NCI-H748 treated with DMSO at 0.1 percent for 48 hours (cell line): ENCODE measurements around the gene SPIRE1.
A peak's percentile ranks its signal among the peaks of the same experiment; 100 is the strongest.

ENCODE experiments used
- DNase-seq: peaks from one replicate; lab custom pipeline; 2025; lab: John Stamatoyannopoulos, UW

The SPIRE1 gene

DNA sequence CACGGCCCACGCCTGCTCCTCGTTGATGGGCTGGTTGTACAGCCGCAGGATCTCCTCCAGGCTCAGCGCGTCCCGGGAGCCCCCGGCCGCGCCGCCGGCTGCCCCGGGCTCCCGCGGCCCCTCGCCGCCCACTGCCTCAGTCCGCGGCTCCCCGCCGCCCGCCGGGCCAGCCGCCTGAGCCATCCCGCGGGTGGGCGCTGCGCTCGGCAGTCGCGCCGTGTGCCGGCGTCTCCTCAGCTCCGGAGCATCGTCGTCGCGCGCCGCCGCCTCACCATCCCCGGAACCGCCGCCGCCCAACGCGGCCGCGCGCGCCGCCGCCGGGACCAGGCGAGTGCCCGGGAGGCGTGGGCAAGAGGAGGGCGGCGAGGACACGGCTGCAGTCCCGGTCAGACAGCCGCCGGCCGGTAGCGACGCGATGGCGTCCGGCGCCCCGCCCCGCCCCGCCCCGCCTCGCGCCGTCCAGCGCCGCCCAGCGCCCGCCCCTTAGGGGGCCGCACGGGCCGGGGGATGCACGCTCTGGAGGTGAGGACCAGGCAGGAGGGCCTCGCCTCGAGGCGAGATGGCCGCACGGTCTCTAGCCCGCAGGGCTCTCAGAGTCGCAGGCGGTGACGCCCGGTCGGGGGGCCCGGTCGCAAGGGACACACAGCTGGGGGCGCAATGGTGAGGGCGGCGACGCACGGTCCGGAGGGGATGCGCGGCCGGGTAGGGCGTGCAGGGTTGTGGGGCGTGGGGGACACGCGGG is at the start of gene SPIRE1:
Gene SPIRE1 (minus strand): TSS at position 424 of the 742 bp plus-strand sequence. CDS start 241 bp downstream, at position 183.
- peak; percentile 60 for DNase-seq

DNA sequence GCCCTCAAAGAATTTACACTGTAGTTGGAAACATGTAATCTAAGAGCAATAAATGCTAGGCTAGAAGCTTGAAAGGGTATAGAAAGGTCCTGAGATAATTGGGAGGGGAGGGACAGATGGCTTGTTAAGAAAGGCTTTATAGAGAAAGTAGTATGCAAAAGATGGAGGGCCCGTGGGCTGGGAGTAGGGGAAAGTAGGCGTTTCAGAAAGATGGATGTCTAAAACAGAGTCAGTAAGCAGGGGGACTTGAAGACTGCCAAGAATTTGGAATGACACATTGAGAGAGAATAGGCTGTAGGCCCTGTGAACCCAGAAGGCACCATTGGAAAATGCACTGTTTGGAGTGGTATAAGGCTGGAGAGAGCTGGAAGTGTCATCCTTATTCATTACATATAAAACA is 45.8 kb upstream of the SPIRE1 start:
- DNase-seq, result peak; percentile 25

- peak; percentile 55 for DNase-seq
Observed at GRCh38 chr18:12703096-12703567, 45.2 kb upstream of the SPIRE1 start.

DNA sequence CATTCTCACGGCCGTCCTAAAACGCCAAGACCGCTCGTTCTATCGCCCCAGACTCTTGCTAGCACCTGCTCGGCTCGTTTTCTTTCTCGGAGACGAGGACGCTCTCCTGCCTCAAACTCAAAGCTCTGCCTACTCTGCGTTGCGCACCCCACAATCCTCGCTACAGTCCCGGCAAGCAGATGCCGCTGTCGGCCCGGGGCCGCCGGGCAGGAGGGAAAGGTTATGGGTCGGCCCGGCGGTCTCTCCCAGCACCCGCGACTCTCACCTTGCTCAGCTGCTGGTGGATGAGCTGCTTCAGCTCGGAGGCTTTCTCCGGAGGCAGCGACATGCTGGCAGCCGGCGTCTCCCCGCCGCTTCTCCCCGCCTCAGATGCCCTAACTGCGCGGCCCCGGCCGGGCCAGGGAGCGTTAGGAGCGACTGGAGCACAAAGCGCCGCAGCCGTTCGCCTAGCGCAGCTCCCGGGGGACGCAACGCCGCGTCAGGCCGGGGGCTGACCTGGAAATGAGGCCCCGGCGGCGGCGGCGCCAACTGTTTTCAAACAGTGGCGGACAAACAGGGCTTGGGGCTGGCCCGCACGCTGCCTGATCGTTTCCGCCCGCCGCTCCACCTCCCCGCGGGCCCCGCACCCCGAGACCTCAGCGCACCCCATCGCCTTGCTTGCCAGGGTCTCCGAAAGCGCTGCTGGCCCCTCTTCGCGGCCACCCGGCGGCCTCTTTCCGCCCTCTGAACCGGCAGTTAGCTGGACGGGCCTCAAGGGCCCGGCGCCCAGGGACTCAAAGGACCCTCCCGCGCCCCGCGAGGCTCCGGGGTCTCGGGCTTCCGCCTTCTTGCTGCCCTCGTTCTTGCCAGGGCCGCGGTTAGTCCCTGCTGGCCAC is 44.6 kb upstream of the SPIRE1 start, which contains the start of the genes CEP76 and PSMG2:
Gene CEP76 (minus strand): TSS at position 503 of the 875 bp plus-strand sequence. CDS start 175 bp downstream, at position 328.
Gene PSMG2 (plus strand): TSS at position 822 of the 875 bp plus-strand sequence. CDS start 66 bp downstream, outside the sequence.
- DNase-seq, result peak; percentile 64

DNA sequence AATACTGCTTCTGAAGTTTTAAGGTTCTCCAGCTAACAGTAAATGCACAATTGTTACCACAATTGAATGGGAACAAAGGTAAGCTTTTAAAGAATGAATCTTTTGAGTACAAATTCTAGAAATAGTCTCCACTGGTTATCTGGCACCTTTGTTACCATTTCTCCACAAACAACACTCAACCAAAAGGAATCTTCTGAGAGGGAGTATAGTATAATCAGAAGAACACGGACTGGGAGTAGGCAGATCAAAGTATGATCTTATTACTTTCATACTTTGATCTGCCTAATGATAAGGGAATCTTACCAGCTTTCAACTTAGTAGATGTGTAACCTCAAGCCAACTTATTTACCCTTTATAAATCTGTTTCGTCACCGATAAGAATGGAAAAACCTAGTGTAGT is 43.3 kb upstream of the SPIRE1 start:
- DNase-seq, result no peak

GRCh38 chr18:12699747-12700146 is 41.8 kb upstream of the SPIRE1 start:
- DNase-seq, result peak; percentile 38

GRCh38 chr18:12694032-12694431 is 36.1 kb upstream of the SPIRE1 start:
- no peak for DNase-seq

DNA sequence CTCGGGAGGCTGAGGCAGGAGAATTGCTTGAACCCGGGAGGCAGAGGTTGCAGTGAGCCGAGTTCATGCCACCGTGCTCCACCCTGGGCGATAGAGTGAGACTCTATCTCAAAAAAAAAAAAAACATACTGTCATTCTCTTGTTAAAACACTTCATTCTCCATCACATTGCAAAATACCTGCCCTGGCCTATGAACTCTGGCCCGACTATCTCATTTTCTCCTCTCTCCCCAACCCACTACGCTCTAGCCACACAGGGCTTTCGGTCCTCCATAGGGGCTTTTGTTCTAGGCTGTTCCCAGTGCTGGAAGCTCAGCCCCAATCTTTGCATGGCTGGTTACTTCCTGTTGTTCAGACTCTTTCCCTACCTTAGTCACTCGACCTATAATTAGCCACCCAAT is 34.3 kb upstream of the SPIRE1 start:
- DNase-seq, result no peak

DNA sequence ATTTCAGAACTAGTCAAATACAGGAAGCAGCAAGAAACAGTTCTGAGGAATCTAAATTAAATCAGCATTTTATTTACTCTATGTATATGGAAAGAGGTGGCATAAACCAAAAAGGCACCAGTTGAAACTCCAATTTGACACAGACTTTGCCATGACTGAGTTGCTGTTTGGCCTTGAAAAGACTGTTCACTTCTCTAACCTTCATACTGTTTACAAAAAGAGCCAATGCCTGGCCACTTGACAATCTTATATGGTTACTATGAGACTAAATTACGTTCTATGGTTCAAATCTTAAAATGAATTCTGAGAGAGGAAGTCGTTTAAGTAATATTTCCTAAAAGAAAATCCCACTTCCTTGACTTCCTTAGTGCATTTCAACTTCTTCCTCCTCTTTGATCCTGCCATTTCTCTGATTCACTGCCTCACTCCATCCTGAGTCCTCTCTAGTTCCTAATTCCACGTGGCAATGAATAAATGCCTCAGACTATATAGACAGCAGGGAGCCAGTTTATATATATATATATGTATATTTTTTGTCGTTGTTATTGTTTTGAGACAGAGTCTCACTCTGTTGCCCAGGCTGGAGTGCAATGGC is 31.4 kb upstream of the SPIRE1 start:
- no peak for DNase-seq

- no peak for DNase-seq
Observed at GRCh38 chr18:12686100-12686499, 28.2 kb upstream of the SPIRE1 start.

GRCh38 chr18:12679183-12679786 is 21.4 kb upstream of the SPIRE1 start:
- DNase-seq, result no peak

DNA sequence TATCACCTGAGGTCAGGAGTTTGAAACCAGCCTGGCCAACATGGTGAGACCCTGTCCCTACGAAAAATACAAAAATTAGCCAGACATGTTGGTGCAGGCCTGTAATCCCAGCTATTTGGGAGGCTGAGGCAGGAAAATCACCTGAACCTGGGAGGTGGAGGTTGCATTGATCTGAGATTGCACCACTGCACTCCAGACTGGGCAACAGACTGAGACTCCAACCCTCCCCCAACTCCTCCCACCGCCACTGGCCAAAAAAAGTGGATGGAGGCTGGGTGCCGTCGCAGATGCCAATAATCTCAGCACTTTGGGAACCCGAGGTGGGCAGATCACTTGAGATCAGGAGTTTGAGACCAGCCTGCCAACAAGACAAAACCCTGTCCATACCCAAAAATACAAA is 10.1 kb upstream of the SPIRE1 start:
- no peak for DNase-seq

DNA sequence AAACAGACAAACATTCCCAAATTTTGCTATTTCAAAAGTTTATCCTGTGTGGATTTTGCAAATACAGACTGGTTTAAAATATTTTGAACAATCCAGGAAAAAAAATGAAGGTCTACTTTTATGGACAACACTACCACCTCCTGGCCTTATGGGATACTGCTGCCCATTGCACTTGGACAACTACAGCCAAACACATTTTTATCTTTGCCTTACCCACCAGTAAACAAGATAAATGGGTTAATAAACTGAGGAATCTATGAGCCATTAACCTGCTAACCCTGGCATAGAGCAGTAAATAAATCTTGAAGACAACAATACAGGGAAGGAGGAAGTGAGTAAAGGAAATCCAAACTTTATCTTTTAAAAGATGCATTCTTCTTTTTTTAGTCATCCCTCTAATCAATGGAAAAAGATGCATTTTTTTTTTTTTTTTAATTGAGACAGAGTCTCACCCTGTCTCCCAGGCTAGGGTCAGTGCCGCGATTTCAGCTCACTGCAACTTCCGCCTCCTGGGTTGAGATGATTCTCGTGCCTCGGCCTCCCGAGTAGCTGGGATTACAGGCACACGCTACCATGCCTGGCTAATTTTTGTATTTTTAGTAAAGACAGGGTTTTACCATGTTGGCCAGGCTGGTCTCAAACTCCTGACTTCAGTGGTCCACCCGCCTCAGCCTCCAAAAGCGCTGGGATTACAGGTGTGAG is 2.1 kb upstream of the SPIRE1 start:
- peak; percentile 59 for DNase-seq

DNA sequence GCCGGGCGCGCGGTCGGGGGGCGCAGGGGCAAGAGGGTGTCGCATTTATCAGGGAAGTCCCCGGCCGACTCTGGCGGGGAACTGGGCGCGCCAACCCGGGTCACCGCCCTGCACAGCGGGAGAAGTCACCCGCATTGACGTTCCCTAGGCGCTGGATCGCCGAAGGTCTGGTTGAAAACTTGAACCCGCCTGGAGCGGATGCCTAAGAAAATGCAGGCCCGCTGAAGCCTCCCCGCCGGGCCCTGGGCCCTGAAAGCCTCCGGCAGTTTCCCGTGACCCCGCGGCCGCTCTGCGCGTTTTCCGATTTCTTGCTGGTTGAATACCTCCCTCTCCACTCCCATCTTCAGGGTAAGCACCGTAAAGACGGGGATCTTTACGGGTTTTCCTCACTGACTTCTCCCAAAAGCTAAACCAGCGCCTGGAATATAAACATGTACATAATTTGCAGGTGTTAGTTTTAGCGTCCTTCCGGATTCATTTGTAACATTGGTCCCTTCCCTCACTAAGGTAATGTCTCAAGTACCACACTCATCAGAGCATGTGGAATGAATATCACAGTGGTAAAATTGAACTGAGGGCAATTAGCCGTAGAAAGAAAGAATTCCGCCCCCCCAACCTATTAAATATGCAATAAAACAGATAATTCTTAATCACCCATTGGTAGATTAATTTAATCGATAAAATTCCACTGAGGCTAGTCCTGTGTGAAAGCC is 675 bp upstream of the SPIRE1 start:
- DNase-seq, result peak; percentile 31

- DNase-seq, result no peak
Observed at GRCh38 chr18:12656938-12657683, 796 bp downstream of the SPIRE1 start.

GRCh38 chr18:12656605-12656937 is 1.3 kb downstream of the SPIRE1 start:
- DNase-seq, result peak; percentile 23

DNA sequence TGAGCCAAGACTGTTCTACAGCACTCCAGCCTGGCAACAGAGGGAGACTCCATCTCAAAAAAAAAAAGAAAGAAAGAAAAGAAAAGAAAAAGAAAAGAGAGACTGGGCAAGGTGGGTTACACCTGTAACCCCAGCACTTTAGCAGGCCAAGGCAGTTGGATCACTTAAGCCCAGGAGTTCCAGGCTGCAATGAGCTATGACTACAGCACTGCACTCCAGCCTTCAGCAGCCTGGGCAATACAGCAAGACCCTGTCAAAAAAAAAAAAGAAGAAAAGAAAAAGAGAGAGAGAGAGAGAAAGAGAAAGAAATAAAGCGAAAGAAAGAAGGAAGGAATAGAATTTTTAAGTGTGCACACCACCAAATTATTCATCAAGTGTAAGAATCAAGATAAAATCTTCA is 2.9 kb downstream of the SPIRE1 start:
- no peak for DNase-seq

- DNase-seq, result no peak
Observed at GRCh38 chr18:12652861-12653401, 5.0 kb downstream of the SPIRE1 start.

DNA sequence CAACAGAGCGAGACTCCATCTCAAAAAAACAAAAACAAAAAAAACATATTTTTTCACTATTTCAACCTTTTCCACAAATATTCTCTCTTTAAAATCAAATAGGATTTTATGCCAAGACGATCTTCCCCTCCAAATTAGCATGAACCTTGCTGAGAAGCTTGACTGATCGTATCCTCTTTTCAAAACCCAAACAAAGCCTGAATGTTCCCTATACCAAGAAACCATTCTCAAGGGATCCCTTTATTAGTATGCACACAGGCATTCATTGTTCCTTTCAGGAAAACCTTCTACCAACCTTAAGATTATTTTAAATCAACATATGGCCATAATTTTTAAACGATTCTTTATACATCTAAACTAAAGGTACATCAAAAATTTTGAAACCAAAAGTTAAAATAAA is 6.3 kb downstream of the SPIRE1 start:
- no peak for DNase-seq

DNA sequence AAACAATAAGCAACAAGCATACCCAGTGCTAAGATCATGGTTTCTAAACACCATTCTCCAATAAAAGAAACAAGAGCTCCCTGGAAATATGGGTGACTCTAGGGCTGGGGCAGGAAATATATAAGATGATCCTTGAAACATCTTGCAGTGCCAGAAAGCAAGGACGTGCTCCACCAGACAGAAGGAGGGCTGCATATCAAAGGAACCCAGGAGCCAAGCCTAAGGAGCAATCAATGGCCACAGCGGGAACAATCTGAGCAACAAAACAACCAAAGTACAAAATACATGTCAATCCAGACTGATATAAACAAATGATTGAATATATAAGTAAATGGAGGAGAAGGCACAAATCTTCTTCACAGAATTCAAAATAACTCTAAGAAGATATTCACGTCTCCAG is 10.1 kb downstream of the SPIRE1 start:
- no peak for DNase-seq
